ENCODE measurements around the gene PNMA8B. TPM values are rescaled to one million over a fixed set of nuclear protein-coding genes. Genes with fewer than 3 reads are reported as not detected.

The PNMA8B gene
- 0.25 and 0.65 TPM in 2 replicates for total RNA-seq (2014; rRNA removed; shearing (Covaris generic))
- 0.13 and 0.20 TPM in 2 replicates for polyA plus RNA-seq (2016; fragmentation: Nextera tagmentation; extraction: Ambion mirVana)

GRCh38 chr19:46495786-46496099, at the start of gene PNMA8B:
TSS of gene PNMA8B (minus strand) at chr19:46495867. CDS start at chr19:46495465, 402 bp downstream.
- Histone ChIP-seq H3F3A (ENCODE audit: insufficient read depth) (no peaks in the 10 kb centered on the region), H2AFZ (no peak within 1 kb of the TSS), H3K27ac (no peak within 1 kb of the TSS), H3K4me3 (no peak within 1 kb of the TSS), H3K36me3 (ENCODE audit: low read depth) (no peaks in the 10 kb centered on the region), H3K4me2 (ENCODE audit: unreplicated experiment) (no peak within 1 kb of the TSS), H3K9ac (no peak within 1 kb of the TSS), H3K4me1 (ENCODE audit: insufficient read depth) (no peaks in the 10 kb centered on the region), H4K20me1 (ENCODE audit: insufficient read depth) (no peaks in the 10 kb centered on the region), H3K27me3 (replicated peaks; ENCODE audit: insufficient read depth) (no peaks in the 10 kb centered on the region; the same call in 1 of the 2 replicates), H3K9me3 (ENCODE audit: low read depth) (no peaks in the 10 kb centered on the region), H3K79me2 (ENCODE audit: insufficient read depth) (no peaks in the 10 kb centered on the region), H3K9me2 (ENCODE audit: insufficient read depth) (no peaks in the 10 kb centered on the region)
- no peak for TF ChIP-seq EZH2phosphoT487 (IDR thresholded peaks at IDR 0.05; ENCODE audit: insufficient read depth, low read depth)
- WGBS, 2 experiments (ENCODE audit: low coverage in 1 of 2, low lambda C conversion rate in 2 of 2, missing lambda C conversion rate in 2 of 2), result 41 to 57% methylated on average over 22 to 27 of the region's 29 CpGs
- in situ Hi-C loops (cut with MboI), result no loop called here
- DNase-seq, result peak; percentile 35

- no peaks in the 10 kb centered on the region for H4K20me1 ChIP-seq (ENCODE audit: insufficient read depth)
- H3K36me3 ChIP-seq (ENCODE audit: low read depth), result no peaks in the 10 kb centered on the region
- no peaks in the 10 kb centered on the region for H3K27me3 ChIP-seq (replicated peaks; ENCODE audit: insufficient read depth)
- H3K4me1 ChIP-seq (ENCODE audit: insufficient read depth), result no peaks in the 10 kb centered on the region
- TF ChIP-seq EZH2phosphoT487 (IDR thresholded peaks at IDR 0.05; ENCODE audit: insufficient read depth, low read depth) (no peak), EZH2 (IDR thresholded peaks at IDR 0.05; ENCODE audit: insufficient read depth, poor library complexity, severe bottlenecking) (no peak)
- no peak overlapping the region for H3K9ac ChIP-seq
- H3K79me2 ChIP-seq (ENCODE audit: insufficient read depth), result no peaks in the 10 kb centered on the region
- H3F3A ChIP-seq (ENCODE audit: insufficient read depth), result peaks cover 5% of the 10 kb centered on the region; the same call in 1 of the 2 replicates
- H3K4me3 ChIP-seq, result no peak overlapping the region
- DNase-seq, result no peak
- 79 to 89% methylated on average over 5 of the region's 5 CpGs for WGBS, 2 experiments (ENCODE audit: low coverage in 1 of 2, low lambda C conversion rate in 2 of 2, missing lambda C conversion rate in 2 of 2)
- no peak overlapping the region for H2AFZ ChIP-seq
- H3K9me2 ChIP-seq (ENCODE audit: insufficient read depth), result no peaks in the 10 kb centered on the region
- no peak overlapping the region for H3K27ac ChIP-seq
- H3K9me3 ChIP-seq (ENCODE audit: low read depth), result no peaks in the 10 kb centered on the region
- in situ Hi-C loops (cut with MboI), result no loop called here
- H3K4me2 ChIP-seq (ENCODE audit: unreplicated experiment), result no peak overlapping the region
Measured at GRCh38 chr19:46544651-46545050, 49.0 kb upstream of the PNMA8B start.

GRCh38 chr19:46542428-46543230, 47.0 kb upstream of the PNMA8B start:
- in situ Hi-C loops (cut with MboI), result no loop called here
- Histone ChIP-seq H3K79me2 (ENCODE audit: insufficient read depth) (no peaks in the 10 kb centered on the region), H3K4me3 (no peak overlapping the region), H2AFZ (0 out of 2 replicates have a peak overlapping the region, but pooled peaks have one; percentile 16), H3K9me3 (ENCODE audit: low read depth) (no peaks in the 10 kb centered on the region), H4K20me1 (ENCODE audit: insufficient read depth) (no peaks in the 10 kb centered on the region), H3F3A (ENCODE audit: insufficient read depth) (peaks cover 5% of the 10 kb centered on the region; the same call in 1 of the 2 replicates), H3K9me2 (ENCODE audit: insufficient read depth) (no peaks in the 10 kb centered on the region), H3K36me3 (ENCODE audit: low read depth) (no peaks in the 10 kb centered on the region), H3K27me3 (replicated peaks; ENCODE audit: insufficient read depth) (no peaks in the 10 kb centered on the region), H3K9ac (no peak overlapping the region), H3K4me2 (ENCODE audit: unreplicated experiment) (peak overlapping the region; percentile 48), H3K27ac (no peak overlapping the region), H3K4me1 (ENCODE audit: insufficient read depth) (no peaks in the 10 kb centered on the region)
- TF ChIP-seq EZH2 (IDR thresholded peaks at IDR 0.05; ENCODE audit: insufficient read depth, poor library complexity, severe bottlenecking) (no peak), EZH2phosphoT487 (IDR thresholded peaks at IDR 0.05; ENCODE audit: insufficient read depth, low read depth) (no peak)
- 20 to 23% methylated on average over 15 of the region's 15 CpGs for WGBS, 2 experiments (ENCODE audit: low coverage in 1 of 2, low lambda C conversion rate in 2 of 2, missing lambda C conversion rate in 2 of 2)
- peak; percentile 90 for DNase-seq

- WGBS, 2 experiments (ENCODE audit: low coverage in 1 of 2, low lambda C conversion rate in 2 of 2, missing lambda C conversion rate in 2 of 2), result 27% methylated on average over 19 of the region's 19 CpGs
- Histone ChIP-seq H3K27me3 (replicated peaks; ENCODE audit: insufficient read depth) (no peaks in the 10 kb centered on the region), H3K9me2 (ENCODE audit: insufficient read depth) (no peaks in the 10 kb centered on the region)
Measured at GRCh38 chr19:46537136-46538097, 41.8 kb upstream of the PNMA8B start.

More at GRCh38 chr19:46537136-46538097, 41.8 kb upstream of the PNMA8B start:
- Histone ChIP-seq H3K4me3 (no peak overlapping the region), H3K4me1 (ENCODE audit: insufficient read depth) (no peaks in the 10 kb centered on the region), H3K9me3 (ENCODE audit: low read depth) (no peaks in the 10 kb centered on the region), H4K20me1 (ENCODE audit: insufficient read depth) (no peaks in the 10 kb centered on the region), H3K36me3 (ENCODE audit: low read depth) (no peaks in the 10 kb centered on the region), H2AFZ (no peak overlapping the region), H3K9ac (no peak overlapping the region), H3K27ac (no peak overlapping the region), H3K79me2 (ENCODE audit: insufficient read depth) (no peaks in the 10 kb centered on the region), H3F3A (ENCODE audit: insufficient read depth) (peaks cover 2% of the 10 kb centered on the region; the same call in 1 of the 2 replicates), H3K4me2 (ENCODE audit: unreplicated experiment) (no peak overlapping the region)
- DNase-seq, result peak; percentile 66
- in situ Hi-C loops (cut with MboI), result no loop called here
- no peak for TF ChIP-seq EZH2phosphoT487 (IDR thresholded peaks at IDR 0.05; ENCODE audit: insufficient read depth, low read depth)
